HG03025 (cell line): Measurements from ENCODE around the gene PLA2G1B.

Source experiments
- ATAC-seq: cut with Tn5 transposase; IDR thresholded peaks from one replicate; pipeline ENCODE4 v1.9.1; 2021; ENCODE audit warnings: mild to moderate bottlenecking, moderate library complexity; ENCODE audit not compliant: unreplicated experiment, low FRiP score

The PLA2G1B gene

GRCh38 chr12:120327593-120327992, at the start of gene PLA2G1B:
Gene PLA2G1B (minus strand): TSS chr12:120327779. CDS start chr12:120327753, 26 bp downstream.
- ATAC-seq, result no peak

GRCh38 chr12:120376934-120377572, 49.5 kb upstream of the PLA2G1B start:
- no peak for ATAC-seq

GRCh38 chr12:120376416-120376815, 48.8 kb upstream of the PLA2G1B start:
- ATAC-seq, result no peak

GRCh38 chr12:120376009-120376408, 48.4 kb upstream of the PLA2G1B start:
- no peak for ATAC-seq

GRCh38 chr12:120373683-120374082, 46.1 kb upstream of the PLA2G1B start:
- no peak for ATAC-seq

GRCh38 chr12:120370343-120371243, 43.0 kb upstream of the PLA2G1B start:
- no peak for ATAC-seq

- no peak for ATAC-seq
Measured at GRCh38 chr12:120369603-120370342, 42.2 kb upstream of the PLA2G1B start.

- ATAC-seq, result no peak
Measured at GRCh38 chr12:120368789-120369602, 41.4 kb upstream of the PLA2G1B start, which contains the start of gene MSI1. Gene MSI1 (minus strand): TSS chr12:120369164. CDS start chr12:120369091, 73 bp downstream.

- no peak for ATAC-seq
Measured at GRCh38 chr12:120367924-120368788, 40.6 kb upstream of the PLA2G1B start.

GRCh38 chr12:120367233-120367923, 39.8 kb upstream of the PLA2G1B start:
- ATAC-seq, result no peak

GRCh38 chr12:120366845-120367232, 39.3 kb upstream of the PLA2G1B start:
- no peak for ATAC-seq

GRCh38 chr12:120366341-120366705, 38.7 kb upstream of the PLA2G1B start:
- no peak for ATAC-seq

- ATAC-seq, result no peak
Measured at GRCh38 chr12:120365675-120366340, 38.2 kb upstream of the PLA2G1B start.

- ATAC-seq, result no peak
Measured at GRCh38 chr12:120364487-120364886, 36.9 kb upstream of the PLA2G1B start.

- no peak for ATAC-seq
Measured at GRCh38 chr12:120363274-120363855, 35.8 kb upstream of the PLA2G1B start.

- no peak for ATAC-seq
Measured at GRCh38 chr12:120362516-120363273, 35.1 kb upstream of the PLA2G1B start.
